COLO668 (cell line): ENCODE results near the gene AGBL4.
A peak's percentile ranks its signal among the peaks of the same experiment; 100 is the strongest.

ENCODE experiments used
- DNase-seq: peaks from one replicate; lab custom pipeline; 2025; ENCODE audit not compliant: unreplicated experiment; lab: John Stamatoyannopoulos, UW

AGBL4 gene

GRCh38 chr1:48568501-48568900 is 1455.3 kb downstream of the AGBL4 start:
- no peak for DNase-seq

DNA sequence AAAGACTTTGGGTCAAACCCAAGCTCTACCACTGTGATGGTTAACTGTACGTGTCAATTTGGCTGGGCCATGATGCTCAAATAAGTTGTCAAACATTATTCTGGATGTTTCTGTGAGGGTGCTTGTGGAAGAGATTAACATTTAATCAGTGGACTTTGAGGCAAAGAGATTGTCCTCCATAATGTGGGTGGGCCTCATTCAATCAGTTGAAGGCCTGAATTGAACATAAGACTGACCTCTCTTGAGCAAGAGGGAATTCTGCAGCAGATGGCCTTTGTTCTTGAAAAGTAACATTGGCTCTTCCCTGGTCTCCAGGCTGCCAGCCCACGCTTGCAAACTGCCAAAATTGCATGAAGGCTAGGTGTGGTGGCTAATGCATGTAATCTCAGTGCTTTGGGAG is 1457.3 kb downstream of the AGBL4 start:
- DNase-seq = no peak

DNA sequence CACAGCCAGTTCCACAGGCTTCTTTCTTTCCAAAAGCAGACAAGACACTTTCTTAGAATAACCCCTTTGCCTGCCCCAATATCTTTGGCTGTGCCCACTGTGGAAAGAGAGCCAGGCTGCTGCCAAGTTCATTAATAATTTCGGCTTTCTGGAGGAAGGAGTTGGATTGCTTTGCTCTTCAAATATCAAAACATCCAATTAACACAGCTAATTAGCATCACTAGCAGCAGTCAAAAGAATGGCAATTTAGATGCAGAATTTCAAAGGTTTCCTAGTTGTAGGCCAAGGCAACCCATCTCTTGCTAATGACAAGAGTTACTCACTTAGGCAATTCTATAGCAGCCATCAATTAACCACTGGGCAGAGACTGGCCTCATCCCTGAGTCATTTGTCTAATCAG is 1460.7 kb downstream of the AGBL4 start:
- no peak for DNase-seq

DNA sequence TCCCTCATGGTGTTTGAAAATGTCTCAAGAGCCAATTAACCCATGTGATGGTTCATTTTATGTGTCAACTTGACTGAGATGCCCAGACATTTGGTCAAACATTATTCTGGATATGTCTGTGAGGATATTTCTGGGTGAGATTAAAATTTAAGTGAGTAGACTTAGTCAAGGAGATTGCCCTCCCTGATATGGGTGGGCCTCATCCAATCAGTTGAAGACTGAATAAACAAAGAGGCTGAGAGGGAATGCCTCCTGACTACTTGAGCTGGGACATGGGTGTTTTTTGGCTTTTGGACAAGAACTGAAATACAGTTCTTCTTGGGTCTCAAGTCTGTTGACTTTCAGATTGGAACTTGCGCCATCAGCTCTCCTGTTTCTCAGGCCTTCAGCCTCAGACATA is 1462.3 kb downstream of the AGBL4 start:
- no peak for DNase-seq

- no peak for DNase-seq
Observed at GRCh38 chr1:48560577-48560976, 1463.2 kb downstream of the AGBL4 start.

DNA sequence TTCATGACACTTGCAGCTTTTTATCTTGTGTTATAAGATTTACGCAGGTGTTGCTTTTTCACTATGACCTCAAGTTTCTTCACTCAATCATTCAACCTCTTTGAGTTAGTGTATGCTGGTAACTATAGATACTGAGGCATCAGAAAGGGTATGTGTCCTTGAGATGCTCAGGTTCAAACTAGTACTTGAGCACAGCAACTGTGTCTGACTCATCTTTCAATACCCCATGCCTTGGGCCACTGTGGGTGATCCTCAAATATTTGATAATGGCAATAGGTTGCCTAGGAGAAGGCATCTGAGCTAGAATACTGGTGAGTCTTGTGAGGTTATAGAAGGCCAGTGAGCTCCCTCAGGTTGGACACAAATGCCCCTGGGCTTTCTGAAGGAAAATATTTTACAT is 1463.6 kb downstream of the AGBL4 start:
- DNase-seq = no peak

GRCh38 chr1:48558366-48558765 is 1465.4 kb downstream of the AGBL4 start:
- DNase-seq = no peak

DNA sequence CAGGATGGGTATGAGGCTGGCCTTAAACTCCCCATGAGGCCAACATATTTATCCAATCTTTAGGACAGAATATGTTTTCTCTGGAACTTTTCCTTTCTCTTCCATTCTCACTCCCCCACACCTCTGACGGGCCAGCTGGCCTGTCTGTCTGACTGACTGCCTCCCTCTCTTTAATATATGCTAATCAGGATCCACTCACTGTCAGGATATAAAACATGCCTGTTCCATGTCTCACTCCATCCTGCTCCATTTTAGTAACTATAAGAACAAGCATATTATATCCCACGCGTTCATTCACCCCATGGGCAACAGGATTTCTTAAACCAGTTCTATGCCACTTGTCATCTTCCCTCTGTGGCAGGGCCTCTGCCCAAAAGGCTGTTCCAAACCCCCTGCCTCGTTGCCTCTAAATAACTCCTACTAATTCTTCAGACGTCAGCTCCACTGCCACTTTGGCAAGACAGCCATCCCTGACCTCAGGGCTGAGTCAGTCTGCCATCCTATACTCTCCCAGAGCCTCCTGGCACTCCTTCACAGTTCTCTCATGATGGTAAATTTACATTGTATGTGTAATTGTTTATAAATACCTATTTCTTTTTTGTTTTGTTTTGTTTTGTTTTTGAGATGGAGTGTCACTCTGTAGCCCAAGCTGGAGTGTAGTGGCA is 1467.4 kb downstream of the AGBL4 start:
- DNase-seq = no peak

DNA sequence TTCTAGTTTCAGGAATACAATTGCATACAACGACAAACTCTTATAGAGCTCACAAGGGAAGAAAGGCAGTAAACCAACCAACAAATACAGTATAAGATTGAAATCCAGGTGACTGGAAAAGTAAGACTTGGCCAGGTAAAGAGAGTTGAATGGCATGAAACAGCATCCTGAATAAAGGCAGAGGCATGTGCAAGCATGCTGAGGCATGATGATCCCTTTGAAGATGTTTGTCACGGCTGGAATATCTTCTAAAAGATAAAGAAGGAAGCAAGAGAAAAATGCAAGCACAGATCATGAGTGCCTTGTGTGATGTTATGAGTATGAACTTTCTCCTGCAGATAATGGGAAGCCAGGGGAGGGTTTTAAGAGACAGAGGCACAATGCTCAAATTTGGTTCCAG is 1468.5 kb downstream of the AGBL4 start:
- DNase-seq = no peak

GRCh38 chr1:48552903-48553606 is 1470.7 kb downstream of the AGBL4 start:
- no peak for DNase-seq

- peak; percentile 58 for DNase-seq
Observed at GRCh38 chr1:48552420-48552819, 1471.3 kb downstream of the AGBL4 start.

- no peak for DNase-seq
Observed at GRCh38 chr1:48548985-48549384, 1474.8 kb downstream of the AGBL4 start.

- no peak for DNase-seq
Observed at GRCh38 chr1:48547561-48548220, 1476.1 kb downstream of the AGBL4 start.

- no peak for DNase-seq
Observed at GRCh38 chr1:48543854-48544253, 1479.9 kb downstream of the AGBL4 start.

- DNase-seq = no peak
Observed at GRCh38 chr1:48540587-48540986, 1483.2 kb downstream of the AGBL4 start.

GRCh38 chr1:48536477-48536876 is 1487.3 kb downstream of the AGBL4 start:
- DNase-seq = peak; percentile 89

DNA sequence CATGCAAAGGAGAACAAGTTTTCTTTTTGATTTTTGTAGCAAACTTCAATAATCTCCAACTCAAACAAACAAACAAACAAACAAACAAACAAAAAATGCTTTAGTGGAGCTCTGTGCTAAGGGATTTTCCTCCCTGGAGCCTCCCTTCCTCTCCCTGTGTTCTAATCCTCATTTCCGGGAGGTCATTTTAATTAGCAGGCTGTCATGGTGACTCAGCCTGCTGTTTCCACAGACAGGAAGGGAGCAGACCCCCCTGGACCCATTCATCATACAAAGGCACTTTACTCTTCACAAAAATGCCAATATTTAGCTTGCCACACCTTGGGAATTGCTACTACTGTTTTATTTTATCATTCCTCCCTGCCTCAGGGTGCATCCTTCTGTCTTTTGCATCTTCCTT is 1490.8 kb downstream of the AGBL4 start:
- no peak for DNase-seq

GRCh38 chr1:48530727-48531351 is 1492.9 kb downstream of the AGBL4 start:
- peak; percentile 92 for DNase-seq

DNA sequence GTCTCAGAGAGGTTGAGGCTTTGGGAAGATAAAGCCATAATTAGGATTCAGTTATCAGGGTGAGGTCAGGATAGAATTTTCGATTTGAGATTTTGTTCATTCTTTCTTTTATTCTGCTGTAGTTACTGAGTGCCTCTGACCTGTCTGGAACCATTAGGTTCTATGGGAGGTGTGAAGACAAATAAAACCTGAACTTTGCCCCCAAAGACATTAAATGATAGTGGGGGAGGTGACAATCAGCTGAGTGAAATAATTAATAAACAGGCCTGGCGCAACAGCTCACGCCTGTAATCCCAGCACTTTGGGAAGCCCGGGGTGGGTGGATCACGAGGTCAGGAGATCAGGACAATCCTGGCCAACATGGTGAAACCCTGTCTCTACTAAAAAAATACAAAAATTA is 1496.7 kb downstream of the AGBL4 start:
- DNase-seq = no peak

- DNase-seq = peak; percentile 65
Observed at GRCh38 chr1:48526008-48526710, 1497.6 kb downstream of the AGBL4 start.

DNA sequence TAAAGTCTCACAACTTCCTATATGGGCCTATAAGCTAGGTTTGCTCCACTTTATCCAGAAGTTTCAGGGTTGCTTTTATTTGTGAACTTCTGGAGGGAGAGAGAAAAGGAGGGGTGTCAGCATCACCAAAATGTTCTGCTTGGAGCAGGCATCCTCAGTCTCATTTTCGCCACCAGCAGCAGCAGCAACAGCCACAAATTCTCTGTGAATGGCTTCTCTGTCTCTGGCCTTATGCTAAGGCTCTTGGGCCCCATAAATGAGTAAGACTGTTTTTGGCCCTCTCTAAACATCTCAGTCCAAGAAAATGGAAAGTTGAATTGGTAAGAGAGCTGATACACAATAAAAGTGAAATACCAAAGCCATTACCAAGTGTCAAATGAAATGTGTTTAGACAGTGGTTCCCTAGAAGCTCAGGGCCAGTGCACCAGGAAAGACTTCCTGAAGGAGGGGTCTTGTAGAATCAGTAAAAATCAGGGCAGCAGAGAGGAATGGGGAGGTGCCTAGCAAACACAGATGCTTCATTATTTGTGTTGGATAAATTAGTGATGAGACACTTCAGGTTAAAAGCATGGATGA is 1498.8 kb downstream of the AGBL4 start:
- no peak for DNase-seq
